ENCODE measurements around the gene MEIOSIN.

The MEIOSIN gene

DNA sequence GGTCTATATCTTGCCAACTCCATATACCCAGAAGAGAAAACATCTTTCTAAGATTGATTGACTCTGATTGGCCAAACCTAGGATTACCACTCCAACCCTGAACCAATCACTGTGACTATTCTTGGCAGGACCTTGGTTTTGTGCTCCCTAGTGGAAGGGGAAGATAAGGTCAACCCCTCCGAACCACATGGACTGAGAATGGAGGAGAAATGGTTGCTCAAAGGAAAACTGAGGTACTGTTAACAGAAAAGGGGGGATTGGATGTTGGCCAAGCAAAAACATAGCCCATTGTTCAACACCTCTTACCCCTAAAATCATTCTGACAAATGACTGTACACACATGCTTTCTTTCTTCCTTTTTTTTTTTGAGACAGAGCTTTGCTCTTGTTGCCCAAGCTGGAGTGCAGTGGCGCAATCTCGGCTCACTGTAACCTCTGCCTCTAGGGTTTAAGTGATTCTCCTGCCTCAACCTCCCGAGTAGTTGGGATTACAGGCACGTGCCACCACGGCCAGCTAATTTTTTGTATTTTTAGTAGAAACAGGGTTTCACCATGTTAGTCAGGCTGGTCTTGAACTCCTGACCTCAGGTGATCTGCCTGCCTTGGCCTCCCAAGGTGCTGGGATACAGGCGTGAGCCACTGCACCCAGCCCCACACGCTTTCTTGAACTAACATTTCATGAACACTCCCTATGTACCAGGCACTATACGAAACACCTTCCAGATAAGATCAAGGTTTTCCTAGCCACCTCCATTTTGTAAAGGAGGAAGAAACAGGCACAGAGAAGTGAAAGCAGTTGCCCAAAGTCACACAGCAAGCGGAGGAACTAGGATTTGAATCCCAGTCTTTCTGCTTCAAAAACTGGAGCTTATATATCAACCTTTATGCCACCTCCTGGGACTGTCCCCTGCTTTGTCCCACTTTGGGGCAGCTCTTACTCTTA is 6.5 kb downstream of the MEIOSIN start:
- TF ChIP-seq, protein P1, sequence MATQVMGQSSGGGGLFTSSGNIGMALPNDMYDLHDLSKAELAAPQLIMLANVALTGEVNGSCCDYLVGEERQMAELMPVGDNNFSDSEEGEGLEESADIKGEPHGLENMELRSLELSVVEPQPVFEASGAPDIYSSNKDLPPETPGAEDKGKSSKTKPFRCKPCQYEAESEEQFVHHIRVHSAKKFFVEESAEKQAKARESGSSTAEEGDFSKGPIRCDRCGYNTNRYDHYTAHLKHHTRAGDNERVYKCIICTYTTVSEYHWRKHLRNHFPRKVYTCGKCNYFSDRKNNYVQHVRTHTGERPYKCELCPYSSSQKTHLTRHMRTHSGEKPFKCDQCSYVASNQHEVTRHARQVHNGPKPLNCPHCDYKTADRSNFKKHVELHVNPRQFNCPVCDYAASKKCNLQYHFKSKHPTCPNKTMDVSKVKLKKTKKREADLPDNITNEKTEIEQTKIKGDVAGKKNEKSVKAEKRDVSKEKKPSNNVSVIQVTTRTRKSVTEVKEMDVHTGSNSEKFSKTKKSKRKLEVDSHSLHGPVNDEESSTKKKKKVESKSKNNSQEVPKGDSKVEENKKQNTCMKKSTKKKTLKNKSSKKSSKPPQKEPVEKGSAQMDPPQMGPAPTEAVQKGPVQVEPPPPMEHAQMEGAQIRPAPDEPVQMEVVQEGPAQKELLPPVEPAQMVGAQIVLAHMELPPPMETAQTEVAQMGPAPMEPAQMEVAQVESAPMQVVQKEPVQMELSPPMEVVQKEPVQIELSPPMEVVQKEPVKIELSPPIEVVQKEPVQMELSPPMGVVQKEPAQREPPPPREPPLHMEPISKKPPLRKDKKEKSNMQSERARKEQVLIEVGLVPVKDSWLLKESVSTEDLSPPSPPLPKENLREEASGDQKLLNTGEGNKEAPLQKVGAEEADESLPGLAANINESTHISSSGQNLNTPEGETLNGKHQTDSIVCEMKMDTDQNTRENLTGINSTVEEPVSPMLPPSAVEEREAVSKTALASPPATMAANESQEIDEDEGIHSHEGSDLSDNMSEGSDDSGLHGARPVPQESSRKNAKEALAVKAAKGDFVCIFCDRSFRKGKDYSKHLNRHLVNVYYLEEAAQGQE (IDR thresholded peaks at IDR 0.05; ENCODE audit: low read depth), result no peak
- TF ChIP-seq TAF1 (IDR thresholded peaks at IDR 0.05; ENCODE audit: low read depth), result no peak

DNA sequence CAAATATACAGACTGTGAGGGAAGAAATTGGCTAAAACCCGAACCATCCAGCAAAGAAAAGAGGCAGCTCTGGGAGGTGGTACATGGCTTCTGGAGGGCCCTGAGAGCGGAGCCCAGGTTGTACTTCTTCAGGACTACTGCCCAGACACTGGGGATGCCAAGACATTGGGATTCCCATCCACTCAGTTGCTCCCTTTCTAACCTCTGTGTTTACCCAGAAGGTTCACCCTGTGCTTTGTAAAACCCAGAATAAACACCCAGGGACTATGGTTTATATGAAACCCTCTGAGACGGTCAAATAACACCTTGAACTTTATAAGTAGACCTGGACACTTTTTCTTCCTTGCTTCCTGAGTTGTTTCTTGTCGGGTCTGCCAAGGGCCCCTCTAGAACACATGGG is 9.7 kb downstream of the MEIOSIN start:
- TF ChIP-seq EGR1 (IDR thresholded peaks at IDR 0.05) (no peak), TAF1 (IDR thresholded peaks at IDR 0.05; ENCODE audit: low read depth) (no peak), RAD21 (IDR thresholded peaks at IDR 0.05; ENCODE audit: low read depth) (no peak), YY1 (IDR thresholded peaks at IDR 0.05; ENCODE audit: low read depth) (no peak), ZBTB7A (IDR thresholded peaks at IDR 0.05; ENCODE audit: low read depth) (no peak), CREB1 (IDR thresholded peaks at IDR 0.05; ENCODE audit: low read depth) (no peak), FOXM1 (IDR thresholded peaks at IDR 0.05; ENCODE audit: borderline replicate concordance, low read depth) (no peak), NFIC (IDR thresholded peaks at IDR 0.05) (no peak), TCF12 (IDR thresholded peaks at IDR 0.05; ENCODE audit: low read depth) (no peak), EP300 (IDR thresholded peaks at IDR 0.05; ENCODE audit: borderline replicate concordance) (no peak), TEAD4 (IDR thresholded peaks at IDR 0.05) (no peak), CEBPB (IDR thresholded peaks at IDR 0.05) (no peak)
- TF ChIP-seq, protein P2, sequence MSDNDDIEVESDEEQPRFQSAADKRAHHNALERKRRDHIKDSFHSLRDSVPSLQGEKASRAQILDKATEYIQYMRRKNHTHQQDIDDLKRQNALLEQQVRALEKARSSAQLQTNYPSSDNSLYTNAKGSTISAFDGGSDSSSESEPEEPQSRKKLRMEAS (IDR thresholded peaks at IDR 0.05), result no peak
- TF ChIP-seq, protein P1 (IDR thresholded peaks at IDR 0.05; ENCODE audit: low read depth), result no peak
- TF ChIP-seq, protein P3, sequence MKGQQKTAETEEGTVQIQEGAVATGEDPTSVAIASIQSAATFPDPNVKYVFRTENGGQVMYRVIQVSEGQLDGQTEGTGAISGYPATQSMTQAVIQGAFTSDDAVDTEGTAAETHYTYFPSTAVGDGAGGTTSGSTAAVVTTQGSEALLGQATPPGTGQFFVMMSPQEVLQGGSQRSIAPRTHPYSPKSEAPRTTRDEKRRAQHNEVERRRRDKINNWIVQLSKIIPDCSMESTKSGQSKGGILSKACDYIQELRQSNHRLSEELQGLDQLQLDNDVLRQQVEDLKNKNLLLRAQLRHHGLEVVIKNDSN (IDR thresholded peaks at IDR 0.05), result no peak

- TF ChIP-seq ZBTB7A (IDR thresholded peaks at IDR 0.05; ENCODE audit: low read depth) (no peak), CEBPB (IDR thresholded peaks at IDR 0.05) (no peak)
These were observed 12.4 kb downstream of the MEIOSIN start for GRCh38 chr19:45745606-45746005.

GRCh38 chr19:45746866-45747265 is 13.6 kb downstream of the MEIOSIN start:
- TF ChIP-seq, protein P3 (IDR thresholded peaks at IDR 0.05), result no peak
- TF ChIP-seq CEBPB (IDR thresholded peaks at IDR 0.05), result no peak
- no peak for TF ChIP-seq TAF1 (IDR thresholded peaks at IDR 0.05; ENCODE audit: low read depth)
- TF ChIP-seq, protein P2 (IDR thresholded peaks at IDR 0.05), result no peak
- no peak for TF ChIP-seq RAD21 (IDR thresholded peaks at IDR 0.05; ENCODE audit: low read depth)
- TF ChIP-seq ZBTB7A (IDR thresholded peaks at IDR 0.05; ENCODE audit: low read depth), result no peak
- TF ChIP-seq NFIC (IDR thresholded peaks at IDR 0.05), result no peak
- TF ChIP-seq FOXM1 (IDR thresholded peaks at IDR 0.05; ENCODE audit: borderline replicate concordance, low read depth), result no peak
- no peak for TF ChIP-seq TCF12 (IDR thresholded peaks at IDR 0.05; ENCODE audit: low read depth)
- TF ChIP-seq, protein P1 (IDR thresholded peaks at IDR 0.05; ENCODE audit: low read depth), result no peak
- TF ChIP-seq CREB1 (IDR thresholded peaks at IDR 0.05; ENCODE audit: low read depth), result no peak
- TF ChIP-seq EP300 (IDR thresholded peaks at IDR 0.05; ENCODE audit: borderline replicate concordance), result no peak
- TF ChIP-seq TEAD4 (IDR thresholded peaks at IDR 0.05), result no peak
- TF ChIP-seq YY1 (IDR thresholded peaks at IDR 0.05; ENCODE audit: low read depth), result no peak
- no peak for TF ChIP-seq EGR1 (IDR thresholded peaks at IDR 0.05)
